Activated effector memory CD4-positive, alpha-beta T cell treated with Interleukin-2 at 50 U/mL for 16 hours (primary cell): Measurements from ENCODE around the gene MORN4.

Experiments used
- DNase-seq: peaks from one replicate; pipeline ENCODE4 v3.0.0-alpha.2; 2020

The MORN4 gene

DNA sequence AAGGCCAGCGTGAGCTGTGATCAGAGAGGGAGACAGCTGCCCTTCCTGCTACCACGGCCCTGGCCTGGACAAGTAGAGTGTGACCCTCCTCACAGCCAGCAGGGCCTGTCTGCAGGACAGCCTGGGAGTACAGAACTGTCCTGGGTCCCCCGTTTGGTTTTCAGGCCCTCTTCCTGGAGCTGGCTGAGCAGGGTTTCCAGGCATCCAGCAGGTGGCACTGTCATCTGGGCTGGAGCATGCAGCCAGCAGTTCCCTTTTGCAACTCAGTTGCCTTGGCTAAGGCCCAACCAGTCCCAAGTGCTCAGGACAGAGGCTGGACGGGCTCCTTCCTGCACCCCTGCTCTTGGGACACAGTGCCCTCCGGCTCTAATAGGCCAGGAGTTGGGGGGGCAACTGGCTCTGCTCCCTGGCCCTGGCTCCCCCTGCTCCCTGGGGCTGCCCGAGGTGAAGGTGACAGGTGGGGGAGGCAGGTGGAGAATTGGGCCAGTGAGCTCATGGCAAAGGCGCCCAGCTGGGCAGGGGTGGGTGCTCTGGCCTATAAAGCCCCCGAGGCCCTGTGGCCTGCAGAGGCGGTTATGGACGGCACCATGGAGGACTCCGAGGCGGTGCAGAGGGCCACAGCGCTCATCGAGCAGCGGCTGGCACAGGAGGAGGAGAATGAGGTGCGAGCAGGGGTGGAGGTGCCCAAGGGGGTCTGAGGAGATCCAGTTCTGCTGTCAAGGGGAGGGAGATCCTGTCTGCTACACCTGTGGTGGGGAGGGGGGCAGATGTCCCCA, 60.9 kb downstream of the MORN4 start, which contains the start of gene ANKRD2:
ANKRD2 (plus strand) TSS at position 566 of the 776 bp plus-strand sequence; CDS start at position 576, 10 bp downstream.
- DNase-seq, result peak; percentile 14

- no peak for DNase-seq
Measured at GRCh38 chr10:97571622-97572021, 61.7 kb downstream of the MORN4 start.

DNA sequence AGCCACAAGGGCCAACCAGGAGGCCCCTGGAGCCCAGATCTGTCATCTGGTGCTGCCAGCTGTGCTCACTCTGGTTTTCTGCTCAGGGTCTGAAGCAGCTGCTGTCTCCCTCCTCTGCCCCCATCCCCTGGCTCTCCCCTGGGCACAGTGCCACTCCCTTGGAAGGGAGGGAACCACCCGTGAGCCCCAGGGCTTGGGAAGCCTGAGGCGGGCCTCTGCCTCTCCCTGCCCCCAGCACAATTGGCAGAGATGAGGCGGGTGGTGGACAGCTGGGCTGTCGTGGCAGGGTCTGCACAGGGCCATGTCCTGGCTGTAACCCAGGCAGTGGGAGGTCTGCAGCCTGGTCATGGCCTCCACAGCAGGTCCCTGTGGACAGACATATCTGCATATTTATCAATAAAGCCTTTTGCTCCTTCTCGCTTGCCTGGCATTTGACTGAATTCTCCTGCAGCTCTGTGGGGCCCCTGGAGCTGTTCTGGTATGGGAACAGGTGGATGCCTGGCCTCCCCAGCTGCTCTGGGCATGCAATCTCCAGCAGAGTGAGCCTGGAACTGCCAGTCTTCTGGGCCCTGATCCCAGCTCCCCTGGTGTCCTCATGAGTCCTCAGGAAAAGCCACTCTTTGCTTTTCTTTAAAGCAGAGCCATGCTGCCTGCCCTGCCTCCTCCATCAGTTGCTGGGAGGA, 62.4 kb downstream of the MORN4 start:
- no peak for DNase-seq

GRCh38 chr10:97570146-97570788, 63.0 kb downstream of the MORN4 start:
- DNase-seq, result no peak

DNA sequence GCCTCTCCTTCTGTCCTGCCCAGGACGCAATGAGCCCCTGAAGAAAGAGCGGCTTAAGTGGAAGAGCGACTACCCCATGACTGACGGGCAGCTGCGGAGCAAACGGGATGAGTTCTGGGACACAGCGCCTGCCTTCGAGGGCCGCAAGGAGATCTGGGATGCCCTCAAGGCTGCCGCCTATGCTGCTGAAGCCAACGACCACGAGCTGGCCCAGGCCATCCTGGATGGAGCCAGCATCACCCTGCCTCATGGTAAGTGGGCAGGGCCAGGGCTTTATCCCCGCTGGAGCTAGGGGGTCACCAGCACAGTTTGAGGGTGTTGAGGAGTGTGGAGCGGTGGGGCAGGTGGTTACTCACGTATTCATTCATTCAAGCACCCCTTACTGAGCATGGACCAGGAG, 65.4 kb downstream of the MORN4 start:
- DNase-seq, result no peak

DNA sequence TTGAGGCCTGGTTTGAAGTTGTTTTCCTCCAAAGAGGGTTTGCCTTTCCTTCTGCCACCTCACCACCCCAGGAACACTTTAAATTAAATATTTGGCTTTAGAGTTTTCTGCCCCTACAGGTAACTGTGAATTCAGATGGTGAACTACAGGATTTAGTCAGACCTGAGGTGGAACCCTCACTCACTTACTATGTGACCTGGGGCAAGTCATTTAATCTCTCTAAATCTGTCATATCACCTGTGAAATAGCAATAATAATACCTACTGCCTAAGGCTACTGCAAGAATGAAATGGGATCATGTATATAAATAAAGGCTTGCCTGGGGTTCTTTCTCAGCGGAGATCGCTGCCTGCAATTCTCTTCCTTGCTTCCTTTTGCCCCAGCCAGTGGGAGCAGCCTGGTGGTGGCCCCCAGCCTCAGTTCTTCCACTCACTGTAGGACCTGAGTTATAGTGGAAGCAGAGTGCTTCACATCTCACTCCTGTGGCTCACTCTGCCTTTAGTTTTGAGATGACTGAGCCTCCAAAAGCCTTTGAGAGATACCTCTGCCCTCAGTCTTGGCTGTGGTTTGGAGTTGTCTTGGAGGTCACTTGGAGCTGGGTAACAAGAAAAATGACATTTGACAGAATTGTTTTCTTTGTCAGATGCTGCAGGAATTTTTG, 66.8 kb downstream of the MORN4 start:
- DNase-seq, result no peak

- no peak for DNase-seq
Measured at GRCh38 chr10:97564776-97565175, 68.5 kb downstream of the MORN4 start.
